HG03066 (cell line): ENCODE data around the gene NFKBIZ.
"Not testable (repeated sequence)": the region's sequence is repeated elsewhere in the genome, so short reads cannot be mapped to it uniquely, and the experiment has no call there.

Source experiments
- ATAC-seq: cut with Tn5 transposase; IDR thresholded peaks from one replicate; pipeline ENCODE4 v1.9.1; 2021; ENCODE audit warnings: low read depth; ENCODE audit not compliant: unreplicated experiment

NFKBIZ gene

DNA sequence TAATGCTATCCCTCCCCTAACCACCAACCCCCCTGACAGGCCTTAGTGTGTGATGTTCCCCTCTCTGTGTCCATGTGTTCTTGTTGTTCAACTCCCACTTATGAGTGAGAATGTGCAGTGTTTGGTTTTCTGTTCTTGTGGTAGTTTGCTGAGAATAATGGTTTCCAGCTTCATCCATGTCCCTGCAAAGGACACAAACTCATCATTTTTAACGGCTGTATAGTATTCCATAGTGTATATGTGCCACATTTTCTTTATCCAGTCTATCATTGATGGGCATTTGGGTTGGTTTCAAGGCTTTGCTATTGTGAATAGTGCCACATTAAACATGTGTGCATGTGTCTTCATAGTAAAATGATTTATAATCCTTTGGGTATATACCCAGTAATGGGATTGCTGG, 56.3 kb downstream of the NFKBIZ start:
- ATAC-seq, result not testable (repeated sequence)
